ENCODE data around the gene CABP4. TPM values are rescaled to one million over a fixed set of nuclear protein-coding genes. Genes with fewer than 3 reads are reported as not detected.

CABP4 gene
- total and polyA plus RNA-seq, 10 of the 15 experiments (the other 5 are each of a cell fraction or from before 2014, with no cell fraction given) = 0.04 to 0.41 (median 0.14) TPM; not detected in 2

- TF ChIP-seq RBBP5 (conservative IDR thresholded peaks at IDR 0.05) (no peak), YBX1 (IDR thresholded peaks at IDR 0.05) (no peak), BACH1 (IDR thresholded peaks at IDR 0.05; ENCODE audit: borderline replicate concordance) (no peak), EP300 (IDR thresholded peaks at IDR 0.05; ENCODE audit: borderline replicate concordance in 1 of 2, control insufficient read depth in 1 of 2, low read depth in 2 of 2, low read length in 2 of 2) (peak; percentile 28 to 30; a peak in 1 of 4 replicates), NFYA (IDR thresholded peaks at IDR 0.05; ENCODE audit: borderline replicate concordance, low read depth, low read length) (no peak), CHD1 (IDR thresholded peaks at IDR 0.05; ENCODE audit: low read depth, low read length) (no peak), NFXL1 (IDR thresholded peaks at IDR 0.05; ENCODE audit: borderline replicate concordance) (peak; percentile 86), BMI1 (IDR thresholded peaks at IDR 0.05; ENCODE audit: borderline replicate concordance) (peak; percentile 59), CBFB (IDR thresholded peaks at IDR 0.05; ENCODE audit: low read depth) (peak; percentile 58; the same call in 1 of the 2 replicates), ZBTB33 (IDR thresholded peaks at IDR 0.05) (no peak), ZBTB4 (CRISPR knock-in tag; IDR thresholded peaks at IDR 0.05) (no peak), ZNF24 (IDR thresholded peaks at IDR 0.05) (0 out of 2 replicates have a peak, but pooled peaks have one; percentile 39), IRF3 (IDR thresholded peaks at IDR 0.05) (no peak), KDM1A (IDR thresholded peaks at IDR 0.05; ENCODE audit: borderline replicate concordance) (no peak), BHLHE40 (IDR thresholded peaks at IDR 0.05; ENCODE audit: borderline replicate concordance in 1 of 2, low read depth in 2 of 2, low read length in 1 of 2) (peak; percentile 50 to 71; a peak in 2 of 4 replicates), CHD2 (IDR thresholded peaks at IDR 0.05; ENCODE audit: borderline replicate concordance, low read depth, low read length) (peak; percentile 92), SP1 (IDR thresholded peaks at IDR 0.05; ENCODE audit: low read depth, low read length) (peak; percentile 79), RUNX3 (IDR thresholded peaks at IDR 0.05; ENCODE audit: low read length) (no peak), ZNF207 (IDR thresholded peaks at IDR 0.05; ENCODE audit: borderline replicate concordance) (no peak), MEF2A (IDR thresholded peaks at IDR 0.05; ENCODE audit: insufficient read depth, low read depth, low read length) (peak; percentile 29; the same call in 1 of the 2 replicates)
Observed at GRCh38 chr11:67436459-67437081, 18.6 kb upstream of the CABP4 start (continued).

All from GM12878 (cell line).